GM18520 (cell line): ENCODE results near the gene RCAN2.

Experiments
- ATAC-seq: cut with Tn5 transposase; IDR thresholded peaks from one replicate; pipeline ENCODE4 v1.9.1; 2021; ENCODE audit not compliant: unreplicated experiment

The RCAN2 gene

GRCh38 chr6:46491628-46492547 lies 639 bp upstream of the RCAN2 start:
- ATAC-seq: no peak

- ATAC-seq: no peak
These were observed 636 bp downstream of the RCAN2 start for GRCh38 chr6:46490425-46491200.

- no peak for ATAC-seq
These were observed 5.1 kb downstream of the RCAN2 start for GRCh38 chr6:46486181-46486580.

GRCh38 chr6:46484081-46484820 lies 7.0 kb downstream of the RCAN2 start:
- ATAC-seq: no peak

GRCh38 chr6:46476301-46476700 lies 14.9 kb downstream of the RCAN2 start:
- ATAC-seq: no peak

- ATAC-seq: no peak
These were observed 17.4 kb downstream of the RCAN2 start for GRCh38 chr6:46473881-46474280.

- no peak for ATAC-seq
These were observed 19.0 kb downstream of the RCAN2 start for GRCh38 chr6:46472243-46472642.

- ATAC-seq: no peak
These were observed 22.2 kb downstream of the RCAN2 start for GRCh38 chr6:46469021-46469420.

- ATAC-seq: no peak
These were observed 22.7 kb downstream of the RCAN2 start for GRCh38 chr6:46468403-46469010.

- ATAC-seq: no peak
These were observed 24.7 kb downstream of the RCAN2 start for GRCh38 chr6:46466570-46466969.

GRCh38 chr6:46465294-46466165 lies 25.7 kb downstream of the RCAN2 start:
- ATAC-seq: no peak

GRCh38 chr6:46456297-46456696 lies 35.0 kb downstream of the RCAN2 start:
- no peak for ATAC-seq

GRCh38 chr6:46454691-46455090 lies 36.6 kb downstream of the RCAN2 start:
- ATAC-seq: no peak

- ATAC-seq: no peak
These were observed 37.4 kb downstream of the RCAN2 start for GRCh38 chr6:46453741-46454316.

GRCh38 chr6:46453216-46453615 lies 38.0 kb downstream of the RCAN2 start:
- ATAC-seq: no peak

- no peak for ATAC-seq
These were observed 38.8 kb downstream of the RCAN2 start for GRCh38 chr6:46452312-46452917.

- ATAC-seq: no peak
These were observed 39.9 kb downstream of the RCAN2 start for GRCh38 chr6:46451343-46451742.

GRCh38 chr6:46444772-46445454 lies 46.3 kb downstream of the RCAN2 start:
- no peak for ATAC-seq

GRCh38 chr6:46443623-46444022 lies 47.6 kb downstream of the RCAN2 start:
- ATAC-seq: no peak
